NCI-H526 treated with DMSO at 0.1 percent for 48 hours (cell line): Measurements from ENCODE around the gene CAP1.
A peak's percentile ranks its signal among the peaks of the same experiment; 100 is the strongest.
"Not testable (repeated sequence)": the region's sequence is repeated elsewhere in the genome, so short reads cannot be mapped to it uniquely, and the experiment has no call there.

Experiments used
- DNase-seq: peaks from one replicate; lab custom pipeline; 2025; lab: John Stamatoyannopoulos, UW

Gene CAP1

DNA sequence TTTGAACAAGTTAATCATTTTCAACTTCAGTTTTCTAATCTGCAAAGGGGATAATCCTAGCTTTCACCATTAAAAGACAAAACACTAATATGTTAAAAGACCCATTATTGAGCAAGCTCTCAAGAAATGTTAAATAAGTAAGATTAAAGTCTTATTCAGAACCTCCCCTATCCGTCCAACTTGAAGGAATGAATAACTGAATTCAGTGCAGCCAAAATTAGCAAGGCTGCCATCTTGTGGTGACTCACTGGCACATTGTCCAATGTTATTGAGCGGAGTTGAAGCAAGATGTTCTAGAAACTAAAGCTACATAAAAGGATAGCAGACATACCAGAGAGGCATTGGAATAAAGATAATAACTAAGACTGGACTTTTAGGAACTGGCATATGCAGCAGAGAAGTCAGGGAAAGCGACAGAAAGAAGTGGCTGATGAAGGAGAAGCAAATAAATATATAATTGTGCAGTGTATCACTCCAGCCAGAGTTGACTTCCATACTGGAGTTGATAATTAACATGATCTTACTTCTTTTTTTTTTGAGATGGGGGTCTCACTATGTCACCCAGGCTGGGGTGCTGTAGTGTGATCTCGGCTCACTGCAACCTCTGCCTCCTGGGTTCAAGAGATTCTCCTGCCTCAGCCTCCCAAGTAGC is 8.2 kb upstream of the CAP1 start:
- DNase-seq: peak; percentile 48

DNA sequence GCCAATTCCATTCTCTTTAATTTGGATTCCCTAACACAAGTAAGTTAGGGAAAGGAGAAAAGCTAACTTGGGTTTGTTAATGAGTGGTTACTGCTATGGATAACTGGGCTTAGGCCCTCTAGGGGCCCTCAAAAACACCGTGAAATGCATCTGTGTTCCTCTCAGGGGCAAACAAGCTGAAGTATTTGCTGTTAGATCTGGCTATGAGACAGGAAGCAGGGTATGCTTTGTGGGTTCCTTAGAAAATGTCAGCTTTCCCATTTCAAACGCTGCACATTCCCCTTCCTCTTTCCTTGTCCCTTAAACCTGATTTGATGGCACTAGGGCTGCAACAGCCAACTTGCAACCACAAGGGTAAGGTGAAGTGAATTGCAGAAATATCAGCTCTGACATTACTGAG is 5.7 kb upstream of the CAP1 start:
- no peak for DNase-seq

DNA sequence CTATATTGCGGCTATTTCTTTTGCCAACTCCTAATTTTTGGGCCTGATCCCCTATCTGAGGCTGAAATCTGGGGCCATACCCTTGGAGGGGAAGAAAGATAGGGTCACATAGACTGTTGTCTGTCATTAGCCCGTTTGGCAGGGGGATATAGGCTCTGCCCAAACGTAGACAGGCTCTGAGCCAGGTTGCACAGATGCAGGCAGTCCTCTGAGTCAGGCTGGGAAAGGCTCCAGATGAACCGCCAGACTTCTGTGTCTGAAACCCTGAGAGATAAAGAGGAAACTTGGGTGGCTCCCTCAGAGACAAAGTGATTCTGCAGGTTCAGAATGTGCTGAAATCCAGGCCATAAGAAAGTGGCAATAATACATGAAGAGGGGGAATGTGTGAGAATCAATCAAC is 4.0 kb upstream of the CAP1 start:
- no peak for DNase-seq

DNA sequence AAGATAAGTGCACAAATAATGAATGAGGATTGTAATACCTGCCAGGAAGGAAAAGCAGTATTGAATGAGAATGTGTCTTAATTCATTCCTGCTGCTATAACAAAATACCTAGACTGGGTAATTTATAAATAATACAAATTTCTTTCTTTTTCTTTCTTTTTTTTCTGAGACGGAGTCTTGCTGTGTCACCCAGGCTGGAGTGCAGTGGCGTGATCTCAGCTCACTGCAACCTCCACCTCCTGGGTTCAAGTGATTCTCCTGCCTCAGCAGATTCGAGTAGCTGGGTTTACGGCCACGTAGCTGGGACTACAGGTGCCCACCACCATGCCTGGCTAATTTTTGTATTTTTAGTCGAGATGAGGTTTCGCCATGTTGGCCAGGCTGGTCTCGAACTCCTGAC is 3.3 kb upstream of the CAP1 start:
- DNase-seq: not testable (repeated sequence)

DNA sequence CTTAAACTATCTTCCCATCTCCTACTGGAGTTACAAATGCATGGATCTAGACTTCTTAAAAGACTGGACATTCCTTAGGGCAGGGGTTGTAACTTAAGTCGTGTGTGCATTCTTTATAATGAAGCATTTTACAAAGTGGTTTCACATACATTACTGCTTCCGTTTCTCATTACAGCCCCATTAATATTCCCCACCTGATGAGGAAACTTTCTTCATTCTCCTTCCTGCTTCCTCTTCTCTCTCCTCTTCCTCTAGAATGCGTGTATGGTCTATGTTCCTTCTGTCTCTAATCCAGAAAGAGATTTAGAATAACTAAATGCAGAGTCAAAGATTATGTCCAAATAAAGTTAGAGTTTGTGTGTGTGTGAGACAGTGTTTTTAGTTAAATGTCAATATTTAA is 1.8 kb upstream of the CAP1 start:
- DNase-seq: no peak

DNA sequence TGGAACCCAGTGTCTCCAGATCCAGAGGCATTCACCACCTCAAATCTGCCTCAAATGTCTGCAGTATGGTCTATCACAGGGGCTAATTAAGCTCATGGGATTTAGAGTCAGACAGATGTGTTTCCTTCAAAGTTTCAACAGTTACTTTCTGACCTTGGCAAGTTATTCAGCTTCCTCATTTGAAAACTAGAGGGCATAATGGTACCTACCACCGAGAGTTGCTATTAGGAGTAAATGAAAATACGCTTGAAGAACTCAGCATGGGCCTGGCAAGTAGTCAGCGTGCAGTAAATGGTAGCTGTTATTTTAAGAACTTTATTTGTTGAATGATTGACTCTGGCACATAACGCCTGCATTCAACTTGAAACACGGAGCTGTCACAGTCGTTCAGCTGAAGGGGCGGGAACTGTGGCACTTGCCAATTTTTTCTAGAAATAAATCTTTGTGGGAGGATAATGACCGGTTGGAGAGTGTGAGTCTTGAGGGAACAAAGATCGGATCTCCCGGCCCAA is 1.2 kb upstream of the CAP1 start:
- DNase-seq: no peak

DNA sequence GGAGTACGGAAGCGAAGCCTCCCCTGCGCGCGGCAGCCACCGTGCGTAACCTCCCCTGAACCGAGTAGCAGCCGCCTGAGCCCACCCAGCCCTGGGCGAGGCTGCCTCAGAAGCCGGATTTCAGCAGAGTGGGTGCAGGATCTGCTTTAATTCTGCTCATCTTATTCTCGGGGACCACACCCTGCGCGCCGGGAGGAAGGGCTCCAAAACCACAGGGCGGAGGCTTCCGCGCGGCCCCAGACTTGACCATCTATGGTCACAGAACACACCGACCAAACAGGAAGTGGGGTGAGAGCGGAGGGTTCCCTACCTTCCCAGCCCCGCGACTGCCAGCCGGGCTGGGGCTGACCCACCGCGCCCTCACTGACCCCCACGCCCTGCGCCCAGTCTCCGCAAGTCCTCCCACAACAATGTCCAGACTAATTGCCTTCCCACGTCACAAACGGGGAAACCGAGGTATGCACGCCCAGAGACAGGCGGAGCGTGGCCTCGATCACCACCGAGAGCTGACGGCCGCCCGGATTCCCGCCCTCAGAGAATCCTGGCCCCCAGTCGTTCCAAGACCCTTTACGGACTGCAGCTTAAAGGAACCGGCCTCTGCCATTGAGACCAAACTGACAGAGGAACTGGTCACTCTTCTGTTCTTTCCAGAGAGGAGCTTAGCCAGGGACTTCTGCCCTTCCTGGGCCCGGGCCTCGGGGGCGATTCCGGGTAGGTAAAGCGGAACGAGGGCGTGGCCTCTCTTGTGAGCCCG is 595 bp upstream of the CAP1 start:
- peak; percentile 58 for DNase-seq

DNA sequence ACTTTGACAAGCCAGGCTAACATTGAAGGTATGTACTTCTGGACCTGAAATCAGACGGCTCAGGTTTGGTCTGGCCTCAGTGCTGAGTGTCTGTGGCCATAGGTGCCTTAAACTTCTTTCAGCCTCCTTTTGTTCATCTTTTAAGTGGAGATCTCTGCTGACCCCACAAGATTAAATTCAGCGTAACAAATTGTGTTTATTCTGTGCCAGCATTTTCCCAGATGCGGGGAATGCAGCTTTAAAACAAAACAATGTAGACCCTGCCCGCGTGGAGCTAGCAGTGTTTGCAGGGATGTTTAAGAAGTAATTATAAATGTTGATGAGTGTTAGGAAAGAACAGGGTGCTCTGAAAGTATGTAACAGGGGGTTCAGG is 923 bp downstream of the CAP1 start:
- no peak for DNase-seq

DNA sequence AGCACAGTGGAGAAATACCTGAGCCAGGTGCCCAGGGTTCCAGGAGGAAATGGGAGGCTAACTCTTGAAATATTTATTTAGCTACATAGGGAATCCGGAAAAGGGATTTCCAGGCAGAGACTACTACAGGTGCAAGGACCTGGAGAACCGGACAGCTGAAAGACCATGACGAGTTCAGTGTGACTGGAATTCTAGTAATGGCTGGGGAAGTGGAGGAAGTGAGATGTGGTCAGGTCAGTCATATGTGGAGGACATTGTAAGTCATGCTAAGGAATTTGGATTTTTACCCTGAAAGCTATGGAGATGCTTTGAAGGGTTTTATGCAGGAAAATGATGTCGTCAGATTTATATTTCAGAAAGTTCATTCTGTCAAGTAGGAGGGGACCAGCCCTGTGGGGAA is 1.8 kb downstream of the CAP1 start:
- DNase-seq: no peak

DNA sequence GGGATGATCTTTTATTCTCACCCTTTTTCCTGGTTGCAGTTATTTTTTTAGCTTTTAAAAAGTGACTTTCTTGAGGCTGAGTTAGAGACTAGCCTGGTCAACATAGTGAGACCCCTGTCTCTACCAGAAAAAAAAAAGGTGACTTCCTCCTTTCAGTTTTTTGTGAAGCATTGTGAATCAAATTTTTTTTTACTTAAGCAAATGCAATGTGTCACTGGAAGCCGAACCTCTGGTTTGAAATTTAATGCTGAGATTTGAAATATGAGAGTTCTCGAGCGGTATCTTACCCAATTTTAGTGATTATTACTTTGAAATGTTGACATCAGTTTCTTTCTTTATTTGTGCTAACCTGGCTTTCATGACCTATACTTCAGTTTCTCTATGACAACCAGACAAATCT is 3.6 kb downstream of the CAP1 start:
- no peak for DNase-seq

DNA sequence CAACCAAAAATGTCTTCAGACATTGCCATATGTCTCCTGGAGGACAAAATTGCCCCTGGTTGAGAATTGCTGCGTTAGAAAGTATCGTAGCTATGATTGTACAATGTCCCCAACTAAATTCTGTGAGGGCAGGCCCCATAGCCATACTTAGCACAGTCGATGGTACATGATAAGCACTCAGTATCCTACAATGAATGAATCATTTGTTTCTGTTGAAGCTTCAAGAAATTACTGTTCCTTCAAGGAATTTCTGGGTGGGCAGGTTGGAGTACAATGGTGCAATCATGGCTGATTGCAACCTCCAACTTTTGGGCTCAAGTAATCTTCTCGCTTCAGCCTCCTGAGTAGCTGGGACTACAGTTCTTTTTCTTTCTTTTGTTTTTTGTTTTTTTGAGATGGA is 4.7 kb downstream of the CAP1 start:
- no peak for DNase-seq

DNA sequence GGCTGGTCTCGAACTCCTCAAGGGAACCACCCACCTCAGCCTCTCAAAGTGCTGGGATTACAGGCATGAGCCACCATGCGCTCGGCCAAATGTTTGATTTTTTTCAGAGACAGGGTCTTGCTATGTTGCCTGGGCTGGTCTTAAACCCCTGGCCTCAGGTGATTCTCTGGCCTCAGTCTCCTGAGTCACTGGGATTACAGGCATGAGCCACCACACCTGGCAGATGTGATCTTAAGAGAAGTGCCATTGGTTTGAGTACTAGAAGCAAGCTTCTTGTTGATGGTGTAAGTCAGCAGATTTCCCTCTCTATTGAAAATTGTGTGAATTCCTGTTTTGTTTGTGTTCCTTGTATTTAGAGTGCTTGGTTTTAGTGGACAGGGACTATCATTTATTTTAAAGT is 5.2 kb downstream of the CAP1 start:
- no peak for DNase-seq

DNA sequence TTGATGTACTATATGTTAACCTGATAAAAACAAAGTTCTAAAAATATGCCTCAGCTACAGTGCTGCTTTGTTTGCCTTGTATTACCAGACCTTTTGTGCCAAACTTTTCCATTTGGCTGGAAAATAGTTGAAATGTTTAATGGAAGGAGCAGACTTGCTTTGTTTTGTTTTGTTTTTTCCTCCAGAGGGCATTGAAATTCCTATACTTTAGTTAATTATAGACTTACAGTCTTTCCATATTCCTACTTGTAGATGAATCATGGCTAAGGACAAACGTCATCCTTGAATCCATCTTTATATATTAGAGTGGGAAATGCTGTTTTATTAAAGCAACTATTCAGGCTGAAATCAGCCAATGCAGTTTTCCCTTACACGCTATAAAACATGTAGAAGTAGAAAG is 6.7 kb downstream of the CAP1 start:
- no peak for DNase-seq

DNA sequence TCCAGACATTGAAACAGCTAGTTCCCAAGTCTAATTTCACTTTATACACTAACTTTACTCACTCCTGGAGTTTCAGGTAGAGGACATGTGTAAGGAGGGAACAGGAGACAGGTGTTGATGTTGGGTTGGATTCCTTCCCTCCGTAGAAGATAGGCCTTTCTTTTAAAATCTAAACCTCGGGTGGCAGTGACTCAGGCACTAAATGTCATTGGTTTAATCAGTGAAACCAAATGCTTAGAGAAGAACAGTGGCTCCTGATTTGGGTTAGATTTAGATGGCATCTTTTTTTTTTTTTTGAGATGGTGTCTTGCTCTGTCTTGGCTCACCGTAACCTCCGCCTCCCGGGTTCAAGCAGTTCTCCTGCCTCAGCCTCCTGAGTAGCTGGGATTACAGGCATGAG is 7.2 kb downstream of the CAP1 start:
- DNase-seq: no peak

DNA sequence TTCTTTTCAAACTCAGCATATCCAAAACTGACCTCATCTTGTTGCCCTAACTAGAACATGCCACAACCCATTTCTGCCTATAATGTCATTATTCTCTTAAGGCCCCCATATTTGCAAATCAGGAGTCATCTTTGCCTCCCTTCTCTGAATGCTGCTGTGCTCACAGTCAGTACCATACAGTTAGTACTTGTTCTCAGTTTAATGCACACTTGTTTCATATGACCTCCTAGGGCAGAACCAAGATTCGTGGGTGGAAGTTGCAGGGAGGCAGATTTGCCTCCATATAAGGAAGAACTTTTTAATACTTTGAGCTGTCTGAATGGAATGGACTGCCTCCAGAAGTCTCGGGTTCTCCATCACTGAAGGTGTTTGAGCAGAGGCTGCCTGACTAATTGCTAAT is 9.2 kb downstream of the CAP1 start:
- DNase-seq: no peak

DNA sequence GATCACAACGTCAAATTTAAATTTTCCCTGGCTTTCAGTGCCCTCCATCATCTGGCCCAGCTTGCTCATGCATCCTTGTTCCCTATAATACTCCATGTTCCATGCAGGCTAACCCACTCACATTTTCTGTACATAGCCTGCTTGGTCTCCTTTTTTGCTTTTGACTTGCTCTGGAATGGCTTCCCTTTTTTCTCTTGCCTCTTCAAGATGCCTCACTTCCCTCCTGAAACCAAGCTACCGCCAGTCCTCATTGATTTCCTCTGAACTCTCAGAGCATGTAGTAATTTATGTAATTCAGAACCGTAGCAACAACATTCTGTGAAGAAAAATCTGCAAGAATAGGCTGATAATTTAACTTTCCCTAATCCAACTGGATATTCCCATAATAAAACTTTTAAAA is 10.3 kb downstream of the CAP1 start:
- DNase-seq: no peak

DNA sequence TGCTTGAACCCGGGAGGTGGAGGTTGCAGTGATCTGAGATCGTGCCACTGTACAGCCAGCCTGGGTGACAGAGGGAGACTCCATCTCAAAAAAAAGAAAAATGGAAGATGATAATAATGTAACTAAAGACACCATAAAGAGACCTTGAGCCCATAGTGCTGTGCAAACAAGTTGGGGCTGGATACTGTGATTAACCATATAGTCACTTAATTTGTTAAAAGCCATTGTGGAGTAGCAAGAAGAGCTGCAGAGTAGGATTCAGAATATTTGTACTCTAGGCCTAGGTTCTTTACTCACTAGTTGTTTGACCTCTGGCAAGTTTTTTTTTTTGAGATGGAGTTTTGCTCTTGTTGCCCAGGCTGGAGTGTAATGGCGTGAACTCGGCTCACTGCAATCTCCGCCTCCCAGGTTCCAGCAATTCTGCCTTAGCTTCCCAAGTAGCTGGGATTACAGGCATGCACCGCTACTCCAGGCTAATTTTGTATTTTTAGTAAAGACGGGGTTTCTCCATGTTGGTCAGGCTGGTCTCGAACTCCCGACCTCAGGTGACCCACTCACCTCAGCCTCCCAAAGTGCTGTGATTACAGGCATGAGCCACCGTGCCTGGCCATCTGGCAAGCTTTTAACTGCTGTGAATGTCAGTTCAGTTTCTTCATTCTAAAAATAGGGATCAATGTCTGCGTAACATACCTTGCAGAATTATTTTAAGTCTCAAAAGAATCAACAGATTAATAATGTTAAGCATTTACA is 12.8 kb downstream of the CAP1 start:
- DNase-seq: no peak

DNA sequence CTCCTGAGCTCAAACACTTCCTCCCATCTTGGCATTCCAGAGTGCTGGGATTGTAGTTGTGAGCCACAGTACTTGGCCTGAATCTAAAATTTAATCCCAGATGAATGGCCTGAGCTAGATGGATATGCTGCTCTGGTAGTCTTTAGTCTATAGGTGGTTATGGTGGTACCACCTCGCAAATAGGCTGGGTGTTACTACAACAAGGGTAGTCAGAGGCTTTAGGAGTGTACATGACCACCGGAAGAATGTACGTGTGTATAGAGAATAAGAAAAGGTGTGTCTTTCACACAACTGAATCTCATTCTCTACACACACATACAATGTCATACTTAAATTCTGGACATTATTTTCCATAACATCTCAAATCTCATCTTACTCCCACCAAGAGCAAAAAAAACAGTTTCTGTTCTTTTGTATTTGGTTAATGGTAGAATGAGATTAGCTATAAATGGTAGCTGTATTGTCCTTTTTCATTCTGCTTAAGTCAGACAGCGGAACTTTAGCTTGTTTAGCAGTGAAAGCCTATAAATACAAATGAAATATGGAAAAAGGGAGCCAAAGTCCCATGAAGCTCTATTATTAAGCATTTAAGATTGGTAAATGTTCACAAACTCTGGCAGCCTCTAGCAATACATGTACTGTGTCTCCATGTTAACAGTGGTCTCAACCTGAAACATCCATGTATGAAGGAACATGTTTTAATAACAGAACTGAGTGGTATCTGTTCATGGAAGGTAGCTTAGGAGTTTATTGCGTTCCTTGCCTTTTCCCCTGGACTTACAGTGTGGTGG is 16.2 kb downstream of the CAP1 start:
- no peak for DNase-seq

DNA sequence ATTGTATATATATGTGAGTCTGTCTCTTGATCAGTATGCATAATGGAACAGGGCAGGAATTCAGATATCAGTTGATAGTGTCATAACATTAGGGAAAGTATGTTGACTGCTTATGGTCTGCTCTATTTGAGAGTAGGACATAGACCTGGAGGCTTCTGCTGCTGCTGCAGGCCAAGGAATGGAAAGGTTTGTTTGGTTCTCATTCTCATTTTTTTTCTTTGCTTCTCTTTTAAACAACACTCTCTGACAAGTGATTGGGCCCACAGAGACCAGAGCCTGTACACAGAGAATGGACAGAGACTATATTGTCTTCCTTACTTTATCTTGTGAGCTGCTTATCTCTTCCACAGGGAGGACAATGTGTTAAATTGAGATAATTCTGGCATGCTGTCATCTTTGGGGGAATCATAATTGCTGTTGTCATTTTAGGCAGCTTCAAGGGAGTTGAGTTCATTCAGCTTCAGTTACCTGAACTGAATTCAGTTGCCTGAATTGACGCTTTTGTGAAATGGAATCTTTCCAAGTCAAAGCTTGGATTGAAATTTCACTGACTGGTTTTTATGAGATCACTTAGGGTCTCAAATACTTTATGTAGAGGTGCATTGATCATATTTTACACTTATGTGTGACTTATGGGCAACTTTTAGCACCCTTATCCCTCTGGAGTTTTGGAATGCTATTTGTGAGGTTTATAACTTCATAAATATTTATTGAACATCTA is 16.9 kb downstream of the CAP1 start:
- DNase-seq: no peak

DNA sequence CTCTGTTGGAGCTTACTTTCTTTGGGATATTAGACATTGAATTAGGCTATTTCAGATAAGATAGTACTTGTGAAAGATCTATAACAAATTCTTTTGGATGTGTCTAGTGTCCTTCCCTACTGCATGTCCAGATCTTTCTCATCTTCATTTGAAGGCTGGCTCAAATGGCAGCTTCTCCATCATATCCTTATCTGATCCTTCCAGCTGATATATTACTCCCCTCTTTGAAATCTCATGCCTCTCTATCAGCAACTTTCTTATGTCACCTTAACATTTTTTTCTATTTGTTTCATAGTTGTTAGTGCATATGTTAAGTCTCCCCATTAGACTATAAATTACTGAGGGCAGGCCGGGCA is 17.5 kb downstream of the CAP1 start:
- no peak for DNase-seq

DNA sequence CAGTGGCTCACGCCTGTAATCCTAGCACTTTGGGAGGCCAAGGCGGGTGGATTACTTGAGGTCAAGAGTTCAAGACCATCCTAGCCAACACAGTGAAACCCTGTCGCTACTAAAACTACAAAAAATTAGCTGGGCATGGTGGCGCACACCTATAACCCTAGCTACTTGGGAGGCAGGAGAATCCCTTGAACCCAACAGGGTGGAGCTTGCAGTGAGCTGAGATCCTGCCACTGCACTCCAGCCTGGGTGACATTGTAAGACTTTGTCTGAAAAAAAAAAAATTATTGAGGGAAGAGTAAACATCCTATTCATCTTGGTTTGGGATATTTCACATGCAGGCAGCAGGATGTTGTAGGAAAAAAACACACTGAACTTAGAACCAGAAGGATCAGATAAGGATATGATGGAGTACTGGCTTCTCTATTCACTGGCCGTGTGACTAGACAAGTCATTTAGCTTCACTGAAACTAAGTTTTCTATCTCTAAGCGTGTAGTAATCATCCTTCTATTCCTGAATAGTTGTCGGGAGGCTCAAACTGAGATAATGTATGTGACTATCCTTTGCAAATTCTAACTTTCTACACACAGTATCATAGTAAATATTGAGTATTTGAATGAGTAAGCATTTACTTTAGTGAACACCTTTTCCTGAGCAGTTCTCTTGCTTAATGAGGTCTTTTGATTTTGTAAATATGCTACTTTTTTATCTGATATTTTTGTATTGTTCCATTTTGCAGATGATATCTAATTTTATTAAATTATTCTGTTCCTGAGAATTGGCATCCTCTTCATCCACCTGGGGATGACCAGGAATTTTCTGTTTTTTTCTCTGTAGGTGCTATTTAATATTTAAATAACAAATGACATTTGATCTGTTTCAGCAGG is 18.2 kb downstream of the CAP1 start:
- DNase-seq: peak; percentile 86
